Measurements from ENCODE around the gene FAM3D.

- TF ChIP-seq GATA2 (IDR thresholded peaks at IDR 0.05; ENCODE audit: low read depth, low read length) = no peak
- no peak for TF ChIP-seq GATA3 (IDR thresholded peaks at IDR 0.05; ENCODE audit: low read depth, low read length)
These were observed 1.1 kb upstream of the FAM3D start for GRCh38 chr3:58667704-58668103.
